Dedifferentiated amniotic fluid mesenchymal stem cell (primary cell): ENCODE results near the gene PNP.
"Not testable (repeated sequence)": the region's sequence is repeated elsewhere in the genome, so short reads cannot be mapped to it uniquely, and the experiment has no call there.

Source experiments
- DNase-seq: peaks from one replicate; pipeline ENCODE4 v3.0.0-alpha.2; 2016; ENCODE audit errors: extremely low spot score

PNP gene

DNA sequence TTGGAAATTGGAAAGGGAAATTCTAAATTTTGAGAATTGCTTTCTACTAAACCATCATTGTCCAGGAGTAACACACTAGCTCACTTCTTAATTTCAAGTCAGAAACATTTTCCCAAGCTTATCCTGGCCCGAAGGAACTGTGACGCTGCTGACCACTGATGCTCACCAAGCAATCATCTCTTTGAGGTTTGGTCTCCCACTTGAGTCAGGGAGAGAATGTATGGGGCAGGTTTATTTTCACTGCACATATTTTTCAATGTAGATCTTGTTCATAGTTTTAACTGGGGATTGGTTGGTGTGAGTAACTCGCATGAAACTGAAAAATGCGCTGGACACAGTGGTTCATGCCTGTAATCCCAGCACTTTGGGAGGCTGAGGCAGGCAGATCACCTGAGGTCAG lies 23.3 kb downstream of the PNP start:
- no peak for DNase-seq

GRCh38 chr14:20493634-20494033 lies 24.4 kb downstream of the PNP start:
- DNase-seq = no peak

DNA sequence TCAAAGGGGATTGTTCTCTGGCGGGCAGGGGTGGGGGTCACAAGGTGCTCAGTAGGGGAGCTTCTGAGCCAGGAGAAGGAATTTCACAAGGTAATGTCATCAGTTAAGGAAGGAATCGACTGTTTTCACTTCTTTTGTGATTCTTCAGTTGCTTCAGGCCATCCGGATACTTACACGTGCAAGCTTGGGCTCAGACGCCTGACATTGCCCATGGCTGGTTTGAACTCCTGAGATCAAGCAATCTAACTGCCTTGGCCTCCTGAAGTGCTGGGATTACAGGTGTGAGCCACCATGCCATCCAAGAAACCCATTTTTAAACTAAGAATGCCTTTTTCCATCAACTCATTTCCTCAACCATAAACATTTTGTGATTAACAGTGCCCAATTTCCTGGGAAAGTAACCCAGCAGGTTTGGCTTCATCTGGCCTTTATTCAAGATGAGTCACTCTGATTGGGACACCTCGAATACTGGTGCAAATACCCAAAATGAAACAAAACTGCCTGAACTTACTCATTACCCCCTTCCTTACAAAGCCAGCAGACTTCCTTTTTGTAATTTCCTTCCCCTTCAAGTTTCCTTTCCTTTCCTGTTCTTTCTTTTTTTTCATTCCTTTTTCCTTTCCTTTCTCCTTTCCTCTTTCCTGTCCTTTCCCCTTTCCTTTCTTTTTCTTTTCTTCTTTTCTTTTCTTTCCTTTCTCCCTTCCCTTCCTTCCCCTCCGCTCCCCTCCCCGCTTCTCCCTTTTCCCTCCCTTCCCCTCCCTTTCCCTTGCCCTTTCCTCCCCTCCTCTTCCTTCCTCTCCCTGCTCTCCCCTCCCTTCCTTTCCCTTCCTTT lies 25.9 kb downstream of the PNP start:
- DNase-seq = no peak

GRCh38 chr14:20498622-20499021 lies 29.4 kb downstream of the PNP start:
- no peak for DNase-seq

GRCh38 chr14:20499108-20499507 lies 29.9 kb downstream of the PNP start:
- DNase-seq = no peak

DNA sequence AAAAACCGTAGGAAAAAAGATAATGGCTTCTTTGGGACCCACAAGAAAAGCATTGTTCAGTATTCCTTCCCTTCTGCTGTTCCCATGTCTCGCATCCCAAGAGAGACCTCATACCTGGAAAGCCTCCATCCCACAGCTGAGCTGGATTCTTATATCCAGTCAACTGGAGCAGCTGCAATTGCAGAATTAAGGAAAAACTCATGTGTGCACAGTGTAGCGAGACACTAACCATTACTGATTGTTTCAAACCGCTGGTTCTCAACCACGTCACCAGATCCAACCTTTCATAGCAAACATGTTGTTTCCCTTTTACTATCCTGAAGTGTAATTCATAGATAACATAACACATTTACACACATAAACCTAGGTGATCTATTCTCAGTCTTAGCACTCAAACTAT lies 30.7 kb downstream of the PNP start:
- DNase-seq = no peak

GRCh38 chr14:20501346-20501745 lies 32.1 kb downstream of the PNP start:
- DNase-seq = no peak

- no peak for DNase-seq
Measured at GRCh38 chr14:20503898-20504297, 34.7 kb downstream of the PNP start.

- DNase-seq = not testable (repeated sequence)
Measured at GRCh38 chr14:20506276-20506675, 37.1 kb downstream of the PNP start.

- not testable (repeated sequence) for DNase-seq
Measured at GRCh38 chr14:20506752-20507151, 37.5 kb downstream of the PNP start.

DNA sequence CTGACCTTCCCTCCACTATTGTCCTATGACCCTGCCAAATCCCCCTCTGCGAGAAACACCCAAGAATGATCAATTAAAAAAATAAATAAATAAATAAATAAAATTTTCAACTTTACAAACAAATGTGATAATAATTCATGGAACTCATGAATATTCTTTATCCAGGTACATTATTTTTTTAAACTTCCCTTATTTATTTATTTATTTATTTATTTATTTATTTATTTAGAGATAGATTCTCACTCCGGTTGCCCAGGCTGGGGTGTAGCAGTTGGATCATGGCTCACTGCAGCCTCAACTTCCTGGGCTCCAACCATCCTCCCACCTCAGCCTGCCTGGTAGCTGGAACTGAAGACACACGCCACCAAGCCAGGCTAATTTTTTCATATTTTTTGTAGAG lies 38.3 kb downstream of the PNP start:
- DNase-seq = not testable (repeated sequence)

DNA sequence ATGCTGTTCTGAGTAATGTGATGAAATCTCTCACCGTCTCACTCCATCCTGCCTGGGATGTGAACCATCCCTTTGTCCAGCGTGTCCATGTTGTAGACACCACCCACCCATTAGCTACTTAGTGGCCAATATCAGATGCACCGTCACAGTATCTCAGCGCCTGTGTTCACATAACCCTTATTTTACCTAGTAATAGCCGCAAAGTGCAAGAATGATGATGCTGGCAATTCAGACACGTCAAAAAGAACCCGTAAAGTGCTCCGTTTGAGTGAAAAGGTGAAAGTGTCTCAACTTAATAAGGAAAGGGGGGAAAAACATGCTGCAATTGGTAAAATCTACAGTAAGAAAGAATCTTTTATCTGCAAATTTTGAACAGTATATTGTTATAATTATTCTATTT lies 39.2 kb downstream of the PNP start:
- DNase-seq = no peak

GRCh38 chr14:20512177-20512905 lies 43.1 kb downstream of the PNP start:
- no peak for DNase-seq

- DNase-seq = no peak
Measured at GRCh38 chr14:20515846-20516245, 46.6 kb downstream of the PNP start.

DNA sequence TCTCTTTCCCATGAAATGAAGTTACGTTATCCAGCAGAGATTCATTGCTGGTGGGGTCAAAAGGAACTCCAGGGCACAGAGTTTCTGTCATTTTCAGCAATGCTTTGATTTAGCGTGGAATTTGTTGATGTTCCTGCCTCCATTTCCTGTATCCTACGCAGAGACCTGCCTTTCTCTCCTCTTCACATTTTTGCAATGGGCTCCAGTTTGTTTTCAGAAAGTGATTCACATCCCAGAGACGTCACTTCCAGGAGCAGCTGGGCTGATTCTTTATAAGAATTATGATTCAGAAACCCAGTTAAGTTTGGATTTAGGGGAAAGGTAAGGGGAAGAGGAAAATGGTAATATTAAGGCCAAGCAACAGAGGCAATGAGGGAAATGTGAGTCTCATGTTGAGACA lies 47.7 kb downstream of the PNP start:
- DNase-seq = no peak

DNA sequence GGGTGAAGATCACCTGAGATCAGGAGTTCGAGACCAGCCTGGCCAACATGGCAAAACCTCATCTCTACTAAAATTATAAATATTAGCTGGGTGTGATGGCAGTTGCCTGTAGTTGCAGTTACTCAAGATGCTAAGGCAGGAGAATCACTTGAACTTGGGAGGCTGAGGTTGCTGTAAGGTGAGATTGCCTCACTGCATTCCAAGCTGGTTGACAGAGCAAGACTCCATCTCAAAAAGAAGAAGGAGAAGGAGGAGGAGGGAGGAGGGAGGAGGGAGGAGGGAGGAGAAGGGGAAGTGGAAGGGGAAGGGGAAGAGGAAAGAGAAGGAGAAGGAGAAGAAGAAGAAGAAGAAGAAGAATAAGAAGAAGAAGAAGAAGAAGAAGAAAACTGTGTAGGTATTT lies 53.1 kb downstream of the PNP start:
- no peak for DNase-seq

DNA sequence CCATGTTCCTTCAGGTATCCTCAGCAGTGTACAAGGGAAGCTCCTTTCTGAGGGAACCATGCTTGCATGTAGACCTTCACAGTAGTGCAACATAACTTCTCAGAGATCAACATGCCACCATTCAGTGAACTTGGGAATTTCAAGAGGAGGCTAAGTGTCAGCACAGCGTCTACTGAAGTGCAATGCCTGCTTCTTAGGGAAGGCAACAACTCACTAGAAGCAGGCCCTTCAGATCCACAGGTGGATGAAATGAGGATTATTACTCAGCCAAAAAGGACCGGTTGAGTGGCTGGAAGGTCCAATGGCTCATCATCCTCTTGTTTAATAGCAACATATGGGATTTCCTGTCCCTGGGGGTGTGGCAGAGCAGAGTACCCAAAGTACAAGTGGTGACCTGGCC lies 54.8 kb downstream of the PNP start:
- no peak for DNase-seq
